Endothelial cell of umbilical vein (primary cell): ENCODE results near the gene SV2C. TPM values are rescaled to one million over a fixed set of nuclear protein-coding genes. Genes with fewer than 3 reads are reported as not detected.

ENCODE experiments used
- BruUV-seq: library from RNA; stranded (reverse); fragments of 400-500 nt; replicated peaks from 2 replicates; lab custom pipeline; 2021; lab: Mats Ljungman, UMichigan
- CTCF ChIA-PET: fragments of 300-600, 350-600 bp; sonication (Branson Sonifier 250); formaldehyde crosslinking; loops from one replicate; lab custom pipeline; 2021; ENCODE audit warnings: antibody characterized with exemption, inconsistent platforms; lab: Charles Lee
- POLR2A ChIA-PET: fragments of 300-600, 350-600 bp; sonication (Branson Sonifier 250); formaldehyde crosslinking; loops from one replicate; lab custom pipeline; 2021; ENCODE audit warnings: antibody characterized with exemption, inconsistent platforms; lab: Charles Lee
- DNase-seq: peaks from one replicate; pipeline ENCODE4 v3.0.0-alpha.2; 2011; ENCODE audit warnings: low read depth, low spot score
- FAIRE-seq: peaks from 2 replicates; lab custom pipeline; 2011; peaks lifted over from hg19 to GRCh38; lab: Jason Lieb, UNC
- H2AFZ ChIP-seq: 2 replicates; pipeline ENCODE4 v1.6.0; 2012; ENCODE audit warnings: low read depth, low read length, control low read depth, inconsistent platforms
- H3K27ac ChIP-seq: 2 replicates; pipeline ENCODE4 v1.5.1; 2011; ENCODE audit warnings: low read depth, mild to moderate bottlenecking, control low read depth, low read length, moderate library complexity; ENCODE audit not compliant: insufficient read depth
- H3K27me3 ChIP-seq, 2 experiments: 2 replicates each; pipeline versions ENCODE4 v1.6.0 to v1.6.1; 2011; ENCODE audit warnings: low read length in 2 of 2, mixed read lengths in 1 of 2; ENCODE audit not compliant: control insufficient read depth in 2 of 2, insufficient read depth in 2 of 2
- H3K36me3 ChIP-seq, 2 experiments: 2 replicates in 1 of 2; 3 replicates in 1 of 2; pipeline ENCODE4 v1.5.1; 2011; ENCODE audit warnings: low read length in 2 of 2, mild to moderate bottlenecking in 1 of 2, moderate library complexity in 1 of 2; ENCODE audit not compliant: control insufficient read depth in 2 of 2, insufficient read depth in 2 of 2; ENCODE audit errors: extremely low read depth in 1 of 2
- H3K4me1 ChIP-seq: 3 replicates; pipeline ENCODE4 v1.5.1; 2011; ENCODE audit warnings: mild to moderate bottlenecking, low read length; ENCODE audit not compliant: control insufficient read depth, insufficient read depth; ENCODE audit errors: extremely low read depth
- H3K4me2 ChIP-seq: 2 replicates; pipeline ENCODE4 v1.6.1; 2011; ENCODE audit warnings: low read length, control low read depth, mixed read lengths; ENCODE audit not compliant: insufficient read depth
- H3K4me3 ChIP-seq, 3 experiments: fragments of 200-600 bp in 1 of 3; sonication (generic), shearing (Covaris generic) in 1 of 3; replicated peaks in 1 of 3; 2 replicates each; pipeline ENCODE4 v1.5.1; 2011 to 2016; ENCODE audit warnings: control low read depth in 3 of 3, low read length in 3 of 3, mild to moderate bottlenecking in 2 of 3, inconsistent platforms in 1 of 3, low read depth in 1 of 3, moderate library complexity in 1 of 3; ENCODE audit not compliant: insufficient read depth in 1 of 3
- H3K79me2 ChIP-seq: 2 replicates; pipeline ENCODE4 v1.6.0; 2012; ENCODE audit warnings: low read length, inconsistent platforms; ENCODE audit not compliant: control insufficient read depth, insufficient read depth
- H3K9ac ChIP-seq: replicated peaks from 2 replicates; pipeline ENCODE3; 2011; ENCODE audit warnings: low read length, control low read depth; ENCODE audit not compliant: insufficient read depth; ENCODE audit errors: extremely low read depth
- H3K9me1 ChIP-seq: replicated peaks from 3 replicates; pipeline ENCODE4 v1.6.0; 2011; ENCODE audit warnings: mild to moderate bottlenecking, low read length; ENCODE audit not compliant: control insufficient read depth, insufficient read depth; ENCODE audit errors: extremely low read depth
- H3K9me3 ChIP-seq: replicated peaks from 2 replicates; pipeline ENCODE4 v1.5.1; 2012; ENCODE audit warnings: low read length, inconsistent platforms; ENCODE audit not compliant: control insufficient read depth, insufficient read depth
- H4K20me1 ChIP-seq: replicated peaks from 2 replicates; pipeline ENCODE3; 2011; ENCODE audit warnings: mild to moderate bottlenecking, low read length; ENCODE audit not compliant: control insufficient read depth, insufficient read depth; ENCODE audit errors: extremely low read depth
- EZH2 ChIP-seq: IDR thresholded peaks from 2 replicates; pipeline ENCODE4 v1.6.1; 2012; ENCODE audit warnings: borderline replicate concordance, low read depth, mild to moderate bottlenecking, moderate library complexity, low read length, inconsistent platforms; ENCODE audit not compliant: severe bottlenecking
- FOS ChIP-seq: IDR thresholded peaks from 2 replicates; pipeline ENCODE4 v1.6.1; 2011; ENCODE audit warnings: mild to moderate bottlenecking, low read length, moderate library complexity, borderline replicate concordance; ENCODE audit not compliant: insufficient read depth
- GATA2 ChIP-seq: IDR thresholded peaks from 2 replicates; pipeline ENCODE4 v1.7.0; 2011; ENCODE audit warnings: low read depth, mild to moderate bottlenecking, moderate library complexity, mixed read lengths, low read length; ENCODE audit not compliant: insufficient read length, insufficient read depth
- JUN ChIP-seq: IDR thresholded peaks from 2 replicates; pipeline ENCODE4 v1.6.1; 2011; ENCODE audit warnings: borderline replicate concordance, low read depth; ENCODE audit not compliant: insufficient read length, insufficient read depth
- MYC ChIP-seq: IDR thresholded peaks from one replicate; pipeline ENCODE4 v1.6.1; 2011; ENCODE audit warnings: mild to moderate bottlenecking, low read depth, low read length
- POLR2A ChIP-seq: IDR thresholded peaks from 2 replicates; pipeline ENCODE4 v1.6.1; 2012; ENCODE audit warnings: low read depth, mild to moderate bottlenecking, control low read depth, low read length
- POLR2AphosphoS5 ChIP-seq: IDR thresholded peaks from 2 replicates; pipeline ENCODE4 v1.6.1; 2012; ENCODE audit warnings: low read depth, mild to moderate bottlenecking, control low read depth, low read length, moderate library complexity; ENCODE audit not compliant: insufficient read depth
- dilution Hi-C: fragments of 300-500 bp; cut with MboI; formaldehyde crosslinking; loops from one replicate; pipeline ENCODE4 v1.15.0; 2019; ENCODE audit warnings: low sequenced_read_pairs; ENCODE audit not compliant: extremely low pct_ligation_motif_present
- intact Hi-C: fragments of 100-400 bp; cut with micrococcal nuclease; formaldehyde crosslinking; loops from one replicate; pipeline ENCODE4 v1.10.0; 2022
- polyA plus RNA-seq, 4 experiments: library from polyadenylated mRNA; depleted of rRNA in 3 of 4; stranded (reverse) in 3 of 4; unstranded in 1 of 4; fragments of >200 nt; gene quantifications; 2 replicates each; pipeline versions ENCODE4 v1.2.1 to v1.2.3, GENCODE V29; 2011 to 2012; ENCODE audit warnings: missing spikeins in 1 of 4
- total RNA-seq: library from RNA; stranded (reverse); gene quantifications from 2 replicates; pipeline ENCODE4 v1.2.3, GENCODE V29; 2021
- TF ChIP-seq, protein P1 (sequence below), 2 donors: IDR thresholded peaks; 1 replicate in 1 of 2; 2 replicates in 1 of 2; pipeline ENCODE4 v1.5.1; 2011; ENCODE audit warnings: low read length in 2 of 2, mild to moderate bottlenecking in 2 of 2, moderate library complexity in 2 of 2, control low read depth in 1 of 2, inconsistent platforms in 1 of 2, low read depth in 1 of 2; ENCODE audit not compliant: insufficient read depth in 1 of 2; ENCODE audit errors: extremely low read depth in 1 of 2
- TF ChIP-seq, protein P2 (sequence below): IDR thresholded peaks from 2 replicates; pipeline ENCODE4 v1.6.1; 2011; ENCODE audit not compliant: insufficient read depth, insufficient read length

SV2C gene
- total and polyA plus RNA-seq, 2 donors (not counting 3 experiments of a cell fraction or from before 2014, with no cell fraction given), result not detected

DNA sequence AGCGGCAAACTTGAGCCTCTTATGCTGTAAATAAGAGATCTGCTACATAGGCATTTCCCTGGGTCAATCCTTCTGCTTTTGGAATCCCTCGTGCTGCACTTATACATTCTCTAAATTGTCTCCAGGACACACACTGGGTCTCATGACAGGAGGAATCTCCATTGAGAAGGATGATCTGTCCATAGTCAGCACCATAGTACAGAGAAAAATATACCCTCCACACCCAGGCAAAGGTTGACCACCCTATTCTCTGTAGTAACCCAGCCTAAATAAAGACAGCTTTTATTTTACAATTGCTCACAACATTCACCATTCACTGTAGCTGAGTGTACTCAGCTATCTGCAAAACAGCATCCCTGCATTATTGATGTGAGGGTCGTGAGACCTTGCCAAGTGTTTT lies 111.2 kb downstream of the SV2C start:
- FAIRE-seq, result no peak

DNA sequence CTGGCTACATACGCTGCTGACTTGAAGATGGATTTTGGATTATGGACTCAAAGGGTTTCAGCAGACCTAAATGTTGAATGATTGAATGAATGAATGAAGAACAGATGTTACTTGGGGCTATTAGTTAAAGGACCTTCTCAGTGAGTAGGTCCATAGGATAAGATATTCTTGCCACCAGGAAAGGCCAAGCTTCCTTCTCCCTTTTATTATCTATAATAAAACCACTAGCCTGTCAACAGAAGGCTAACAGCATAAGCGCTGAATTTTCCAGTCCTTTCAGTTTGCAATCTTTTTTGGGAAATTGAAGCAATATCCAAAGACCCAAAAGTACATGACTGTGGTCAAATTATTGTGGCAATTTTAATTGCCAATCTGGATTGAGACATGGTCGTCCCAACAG lies 113.3 kb downstream of the SV2C start:
- Histone ChIP-seq H3K4me3 (no peak overlapping the region), H2AFZ (no peak overlapping the region), H3K27ac (no peak overlapping the region), H3K9me1 (no peaks in the 10 kb centered on the region), H4K20me1 (no peaks in the 10 kb centered on the region), H3K79me2 (no peaks in the 10 kb centered on the region), H3K4me1 (no peaks in the 10 kb centered on the region), H3K4me2 (no peak overlapping the region), H3K36me3 (no peaks in the 10 kb centered on the region), H3K27me3 (no peaks in the 10 kb centered on the region), H3K9ac (no peak overlapping the region), H3K9me3 (no peaks in the 10 kb centered on the region)
- no TSS peak for BruUV-seq
- ChIA-PET POLR2A (no interaction called here), CTCF (interaction anchor here (1.1 kb wide), 1 partner anchor 22 kb away, joined by 4 read pairs; no protein-coding TSS in a partner anchor)
- dilution Hi-C loops, result no loop called here
- TF ChIP-seq POLR2A, result no peak
- TF ChIP-seq FOS, result no peak
- TF ChIP-seq JUN, result no peak
- TF ChIP-seq, protein P1, sequence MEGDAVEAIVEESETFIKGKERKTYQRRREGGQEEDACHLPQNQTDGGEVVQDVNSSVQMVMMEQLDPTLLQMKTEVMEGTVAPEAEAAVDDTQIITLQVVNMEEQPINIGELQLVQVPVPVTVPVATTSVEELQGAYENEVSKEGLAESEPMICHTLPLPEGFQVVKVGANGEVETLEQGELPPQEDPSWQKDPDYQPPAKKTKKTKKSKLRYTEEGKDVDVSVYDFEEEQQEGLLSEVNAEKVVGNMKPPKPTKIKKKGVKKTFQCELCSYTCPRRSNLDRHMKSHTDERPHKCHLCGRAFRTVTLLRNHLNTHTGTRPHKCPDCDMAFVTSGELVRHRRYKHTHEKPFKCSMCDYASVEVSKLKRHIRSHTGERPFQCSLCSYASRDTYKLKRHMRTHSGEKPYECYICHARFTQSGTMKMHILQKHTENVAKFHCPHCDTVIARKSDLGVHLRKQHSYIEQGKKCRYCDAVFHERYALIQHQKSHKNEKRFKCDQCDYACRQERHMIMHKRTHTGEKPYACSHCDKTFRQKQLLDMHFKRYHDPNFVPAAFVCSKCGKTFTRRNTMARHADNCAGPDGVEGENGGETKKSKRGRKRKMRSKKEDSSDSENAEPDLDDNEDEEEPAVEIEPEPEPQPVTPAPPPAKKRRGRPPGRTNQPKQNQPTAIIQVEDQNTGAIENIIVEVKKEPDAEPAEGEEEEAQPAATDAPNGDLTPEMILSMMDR (IDR thresholded peaks at IDR 0.05; ENCODE audit: extremely low read depth in 1 of 2, insufficient read depth in 1 of 2, low read depth in 1 of 2, low read length in 2 of 2), result no peak
- no peak for TF ChIP-seq EZH2
- TF ChIP-seq GATA2, result no peak
- no peak for TF ChIP-seq POLR2AphosphoS5
- TF ChIP-seq, protein P2, sequence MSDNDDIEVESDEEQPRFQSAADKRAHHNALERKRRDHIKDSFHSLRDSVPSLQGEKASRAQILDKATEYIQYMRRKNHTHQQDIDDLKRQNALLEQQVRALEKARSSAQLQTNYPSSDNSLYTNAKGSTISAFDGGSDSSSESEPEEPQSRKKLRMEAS, result no peak
- no peak for TF ChIP-seq MYC
- intact Hi-C loops, result no loop called here
- no peak for DNase-seq
- FAIRE-seq, result no peak

More for the DNA sequence above, 111.2 kb downstream of the SV2C start:
- Histone ChIP-seq H3K4me3 (no peak overlapping the region), H3K4me1 (no peaks in the 10 kb centered on the region), H3K9me1 (no peaks in the 10 kb centered on the region), H4K20me1 (no peaks in the 10 kb centered on the region), H3K27me3 (no peaks in the 10 kb centered on the region), H3K79me2 (no peaks in the 10 kb centered on the region), H2AFZ (no peak overlapping the region), H3K4me2 (no peak overlapping the region), H3K9ac (no peak overlapping the region), H3K9me3 (no peaks in the 10 kb centered on the region), H3K27ac (no peak overlapping the region), H3K36me3 (no peaks in the 10 kb centered on the region)
- no TSS peak for BruUV-seq
- ChIA-PET POLR2A (no interaction called here), CTCF (interaction anchor here (3.7 kb wide), 1 partner anchor 19 kb away, joined by 15 read pairs; no protein-coding TSS in a partner anchor)
- TF ChIP-seq, protein P1 (IDR thresholded peaks at IDR 0.05; ENCODE audit: extremely low read depth in 1 of 2, insufficient read depth in 1 of 2, low read depth in 1 of 2, low read length in 2 of 2), result no peak
- TF ChIP-seq GATA2 (no peak), FOS (no peak)
- TF ChIP-seq, protein P2, result no peak
- no peak for DNase-seq
- intact Hi-C loops (no loop called here), dilution Hi-C loops (no loop called here)
